ENCODE data around the gene TSC2.
A peak's percentile ranks its signal among the peaks of the same experiment; 100 is the strongest.

TSC2 gene

DNA sequence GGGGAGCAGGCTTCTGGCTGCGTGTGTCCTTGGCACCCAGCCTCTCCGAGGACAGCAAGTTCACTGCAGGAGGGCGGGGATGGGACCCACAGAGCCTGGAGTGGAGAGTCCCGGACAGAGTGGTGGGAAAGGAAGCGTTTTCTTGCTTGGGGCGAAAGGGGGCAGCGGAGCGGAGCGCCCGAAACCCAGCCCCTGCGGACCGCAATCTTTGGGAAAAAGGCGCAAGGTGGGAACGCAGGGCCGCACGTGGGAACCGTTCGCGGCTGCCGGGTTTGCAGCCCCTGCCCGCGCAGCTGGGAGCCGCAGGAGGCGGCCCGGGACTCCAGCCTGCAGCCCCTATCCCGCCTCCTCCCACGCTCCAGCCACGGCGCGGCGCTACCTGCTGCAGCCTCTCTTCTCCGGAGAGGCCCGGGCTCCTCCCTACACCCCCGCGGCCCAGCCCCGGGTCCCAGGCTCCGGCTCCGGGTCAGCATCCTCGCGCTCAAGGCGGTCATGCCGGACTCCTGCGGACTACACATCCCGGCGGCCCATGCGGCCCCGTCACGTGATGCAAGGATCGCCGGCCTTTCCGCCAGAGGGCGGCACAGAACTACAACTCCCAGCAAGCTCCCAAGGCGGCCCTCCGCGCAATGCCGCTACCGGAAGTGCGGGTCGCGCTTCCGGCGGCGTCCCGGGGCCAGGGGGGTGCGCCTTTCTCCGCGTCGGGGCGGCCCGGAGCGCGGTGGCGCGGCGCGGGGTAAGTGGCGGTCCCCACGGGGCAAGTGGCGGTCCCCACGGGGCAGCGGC, at the start of gene TSC2, which contains the start of gene NTHL1:
TSC2 (plus strand) TSS at position 656 of the 786 bp plus-strand sequence. CDS start 631 bp downstream, outside the sequence.
NTHL1 (minus strand) TSS at position 505 of the 786 bp plus-strand sequence; CDS start at position 494, 11 bp downstream.
- peak; percentile 97 for DNase-seq (ENCODE audit: low spot score)

DNA sequence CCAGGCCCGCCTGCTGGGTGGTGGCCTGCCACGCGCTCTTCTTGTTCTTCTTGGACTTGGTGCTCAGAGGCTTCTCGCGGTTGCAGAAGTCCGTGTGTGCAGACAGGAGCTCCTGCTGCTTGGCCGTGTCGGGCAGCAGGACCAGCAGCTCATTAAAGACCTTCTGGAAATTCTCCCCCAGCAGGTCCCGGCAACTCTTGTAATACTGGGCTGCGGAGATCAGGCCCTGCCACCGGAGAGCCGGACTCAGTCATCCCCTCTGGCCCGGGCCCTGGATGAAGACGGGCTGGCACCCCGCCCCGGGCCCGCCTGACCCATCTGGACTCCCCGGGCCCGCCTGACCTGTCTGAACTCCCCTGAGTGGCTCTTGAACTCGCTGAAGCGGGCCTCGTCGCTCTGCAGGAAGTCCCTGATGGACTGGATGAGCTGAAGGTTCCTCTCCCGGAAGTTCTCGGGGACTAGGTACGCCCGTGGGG, 49.4 kb upstream of the TSC2 start:
- no peak for DNase-seq (ENCODE audit: low spot score)

DNA sequence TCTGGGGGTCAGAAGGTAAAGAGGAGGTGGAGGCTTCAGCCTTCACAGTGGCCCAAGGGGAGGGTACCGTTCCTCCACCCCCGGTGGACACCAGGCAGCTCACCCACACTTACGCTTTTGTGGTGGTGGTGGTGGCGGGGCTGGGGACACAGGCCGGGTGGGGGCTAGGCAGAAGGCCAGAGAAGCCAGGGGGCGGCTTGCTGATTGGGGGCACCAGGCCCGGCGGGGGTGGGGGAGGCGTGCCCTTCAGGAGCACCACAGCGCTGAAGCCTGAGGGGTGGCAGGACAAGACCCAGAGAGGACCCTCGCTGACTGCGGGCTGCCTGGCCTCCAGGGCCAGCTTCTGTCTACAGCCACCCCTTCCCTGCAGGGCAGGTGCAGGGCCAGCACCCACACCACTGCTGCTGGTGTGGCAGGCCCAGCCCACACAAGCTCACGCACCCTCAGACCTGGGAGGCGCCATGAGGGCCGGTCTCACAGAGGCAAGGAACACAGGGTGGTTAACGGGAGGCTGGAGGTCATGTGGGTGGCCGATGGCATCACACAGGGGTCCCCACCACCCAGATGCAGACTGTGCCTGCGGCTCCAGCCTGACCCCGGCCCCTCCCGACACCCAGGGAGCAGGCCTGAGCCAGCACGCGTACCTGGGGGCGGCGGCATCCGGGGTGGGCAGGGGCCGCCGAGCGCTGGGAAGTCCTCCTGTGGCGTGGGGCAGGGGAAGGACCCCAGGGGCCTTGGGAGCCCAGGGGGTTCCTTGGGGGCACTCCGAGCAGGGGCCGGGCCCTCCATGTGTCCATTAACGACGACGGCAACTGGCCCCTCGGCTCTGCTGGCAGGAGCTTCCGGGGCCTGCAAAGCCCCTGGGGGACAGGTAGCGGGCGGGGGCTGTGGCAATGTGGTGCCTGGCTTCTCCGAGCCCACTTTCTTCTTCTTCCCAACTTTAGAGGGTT, 48.7 kb upstream of the TSC2 start:
- no peak for DNase-seq (ENCODE audit: low spot score)

DNA sequence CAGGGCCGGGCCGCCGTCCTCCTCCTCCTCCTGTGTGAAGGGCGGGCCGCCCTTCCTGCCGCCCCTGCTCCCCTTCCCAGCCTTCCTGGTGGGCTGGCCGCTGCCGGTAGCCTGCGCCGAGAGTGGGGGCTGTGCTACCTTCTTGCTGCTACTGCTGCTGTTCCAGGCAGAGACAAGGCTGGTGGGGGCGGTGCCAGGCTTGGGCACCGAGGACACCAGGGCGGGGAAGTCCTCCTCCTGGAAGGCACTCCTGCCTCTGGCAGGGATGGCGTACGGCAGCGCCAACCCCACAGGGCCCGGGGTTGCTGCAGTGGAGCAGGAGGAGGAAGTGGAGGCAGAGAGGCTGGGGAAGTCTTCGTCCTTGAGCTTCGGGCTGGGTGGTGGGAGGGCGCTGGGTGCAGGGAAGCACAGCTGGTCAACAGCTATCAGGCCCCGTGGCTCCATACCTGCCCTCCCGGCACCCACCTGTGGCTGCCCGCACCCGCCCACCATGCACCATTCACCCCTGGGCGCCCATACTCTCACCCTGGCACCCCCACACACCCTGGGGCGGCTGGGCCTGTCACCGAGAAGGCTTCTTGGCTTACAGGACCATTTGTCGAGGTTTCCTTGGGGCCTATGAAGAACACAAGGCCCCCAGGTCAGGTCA, 47.8 kb upstream of the TSC2 start:
- DNase-seq (ENCODE audit: low spot score), result no peak

DNA sequence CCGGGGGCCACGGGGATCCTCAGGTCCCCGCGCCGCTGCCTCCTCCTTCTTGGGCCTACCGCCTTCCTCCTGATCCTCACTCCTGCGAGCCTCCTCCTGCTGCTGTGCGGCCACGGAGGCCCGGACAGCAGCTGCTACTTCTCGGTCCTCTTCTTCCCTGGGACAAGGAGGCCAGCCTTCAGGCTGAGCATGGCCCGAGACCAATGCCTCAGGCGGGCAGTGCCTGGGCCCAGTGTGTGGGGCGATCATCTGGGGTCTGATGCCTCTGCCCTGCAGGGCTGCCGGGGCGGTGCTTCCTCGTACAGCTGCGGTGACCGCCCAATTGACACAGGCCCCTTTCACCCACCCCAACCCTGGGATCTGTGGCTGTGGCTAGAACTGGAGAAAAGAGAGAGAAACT, 46.8 kb upstream of the TSC2 start:
- DNase-seq (ENCODE audit: low spot score), result no peak

- DNase-seq (ENCODE audit: low spot score), result no peak
These were observed 46.1 kb upstream of the TSC2 start for GRCh38 chr16:2001456-2002355.

GRCh38 chr16:2002406-2003230, 45.2 kb upstream of the TSC2 start:
- no peak for DNase-seq (ENCODE audit: low spot score)

DNA sequence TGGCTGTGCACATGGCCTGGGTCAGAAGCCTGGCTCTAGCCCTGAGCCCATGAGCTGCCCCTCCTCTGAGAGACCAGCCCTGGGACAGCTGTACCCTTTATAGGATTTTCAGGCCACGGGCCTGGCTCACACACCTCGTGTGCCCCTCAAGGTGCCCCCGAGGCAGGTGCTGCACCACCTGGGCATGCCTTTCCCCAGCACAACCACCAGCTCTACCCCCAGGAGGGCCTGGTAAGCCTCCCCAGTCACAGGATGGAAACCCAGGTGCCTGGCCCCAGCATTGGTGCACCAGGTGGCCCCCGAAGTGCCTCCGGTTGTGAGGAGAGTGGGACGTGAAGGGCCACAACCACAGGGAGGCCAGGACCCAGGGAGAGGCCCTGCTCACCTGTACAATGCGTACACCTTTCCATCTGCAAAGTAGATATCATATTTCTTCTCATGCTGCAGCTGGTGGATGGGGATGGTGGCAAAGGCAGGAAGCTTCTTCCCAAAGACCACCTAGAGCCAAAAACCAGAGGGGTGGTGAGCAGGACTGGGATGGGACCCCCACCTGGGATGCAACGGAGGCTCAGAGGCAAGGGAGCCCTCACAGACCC, 44.5 kb upstream of the TSC2 start:
- DNase-seq (ENCODE audit: low spot score), result no peak

- peak; percentile 96 for DNase-seq (ENCODE audit: low spot score)
These were observed 43.8 kb upstream of the TSC2 start for GRCh38 chr16:2003827-2004641.

GRCh38 chr16:2004795-2005517, 42.8 kb upstream of the TSC2 start:
- peak; percentile 63 for DNase-seq (ENCODE audit: low spot score)

- no peak for DNase-seq (ENCODE audit: low spot score)
These were observed 42.1 kb upstream of the TSC2 start for GRCh38 chr16:2005646-2006045.

DNA sequence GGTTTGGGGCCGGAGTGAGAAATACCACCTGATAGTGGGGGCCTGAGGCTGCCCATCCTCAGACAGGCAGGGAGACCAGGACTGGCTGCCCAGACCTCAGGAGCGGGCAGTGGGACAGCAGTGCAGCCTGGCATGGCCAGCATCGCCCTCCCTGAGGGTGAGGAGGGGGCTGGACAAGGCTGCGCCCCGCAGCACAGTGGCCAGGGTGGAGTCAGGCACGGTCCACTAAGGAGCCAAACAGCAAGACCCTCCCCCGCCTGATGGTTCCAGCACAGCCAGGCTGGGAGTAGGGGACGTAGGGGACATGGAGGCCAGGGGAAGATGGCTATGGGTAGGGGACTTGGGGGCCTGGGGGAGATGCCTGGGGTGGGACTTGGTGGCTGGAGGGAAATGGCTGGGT, 41.5 kb upstream of the TSC2 start:
- no peak for DNase-seq (ENCODE audit: low spot score)

- DNase-seq (ENCODE audit: low spot score), result no peak
These were observed 40.5 kb upstream of the TSC2 start for GRCh38 chr16:2007081-2007836.

DNA sequence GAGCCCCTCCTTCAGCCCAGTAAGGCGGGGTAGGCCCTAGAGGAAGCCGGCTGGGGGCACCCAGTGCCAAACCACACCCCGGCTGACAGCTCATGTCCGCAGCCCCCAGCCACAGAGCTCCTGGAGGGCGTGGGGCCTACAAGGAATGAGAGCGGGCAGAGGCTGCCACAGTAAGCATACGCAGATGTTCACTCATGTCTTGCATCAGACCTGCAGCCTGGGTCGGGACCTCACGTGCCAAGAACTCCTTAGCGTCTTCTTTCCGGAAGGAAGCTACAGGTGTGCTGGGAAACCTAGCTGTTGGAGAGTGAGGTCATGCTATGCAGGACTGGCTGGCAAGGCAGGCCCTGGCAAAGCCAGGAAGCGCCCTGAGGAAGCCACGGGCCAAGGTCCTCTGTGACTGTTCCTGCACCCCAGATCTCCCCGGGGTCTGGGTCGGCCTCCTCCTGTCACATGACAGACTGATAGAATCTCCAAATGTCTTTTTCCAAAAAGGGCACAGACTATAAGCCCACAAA, 39.7 kb upstream of the TSC2 start:
- no peak for DNase-seq (ENCODE audit: low spot score)

GRCh38 chr16:2008631-2009163, 39.1 kb upstream of the TSC2 start:
- no peak for DNase-seq (ENCODE audit: low spot score)

DNA sequence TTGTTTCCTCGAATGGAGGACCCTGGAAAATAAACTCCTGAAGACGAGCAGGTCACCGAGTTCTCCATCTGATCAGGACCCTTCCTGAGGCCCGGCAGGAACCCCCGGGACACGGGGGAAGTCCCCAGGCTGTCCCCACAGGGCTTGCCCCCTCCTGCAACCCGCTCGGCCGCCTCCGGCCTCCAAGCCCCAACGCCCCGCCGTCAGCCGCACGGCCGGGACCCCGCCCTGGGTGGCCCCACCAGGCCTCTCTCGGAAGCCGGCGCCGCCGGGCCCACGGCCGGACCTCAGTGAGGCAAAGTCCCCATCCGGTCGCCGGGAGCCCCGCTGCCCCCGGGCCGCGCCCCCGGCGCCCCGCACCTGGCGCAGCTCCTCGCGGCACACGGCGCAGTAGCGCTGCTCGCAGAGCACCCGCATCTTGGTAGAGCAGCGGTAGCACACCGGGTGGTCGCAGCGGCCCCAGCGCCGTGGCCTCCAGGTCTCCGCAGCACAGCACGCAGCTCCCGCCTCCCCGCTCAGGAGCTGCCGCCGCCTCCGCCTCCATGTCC, 38.5 kb upstream of the TSC2 start:
- peak; percentile 58 for DNase-seq (ENCODE audit: low spot score)

Data from D341Med (cell line).